ENCODE data around the gene UNC13C.

DNA sequence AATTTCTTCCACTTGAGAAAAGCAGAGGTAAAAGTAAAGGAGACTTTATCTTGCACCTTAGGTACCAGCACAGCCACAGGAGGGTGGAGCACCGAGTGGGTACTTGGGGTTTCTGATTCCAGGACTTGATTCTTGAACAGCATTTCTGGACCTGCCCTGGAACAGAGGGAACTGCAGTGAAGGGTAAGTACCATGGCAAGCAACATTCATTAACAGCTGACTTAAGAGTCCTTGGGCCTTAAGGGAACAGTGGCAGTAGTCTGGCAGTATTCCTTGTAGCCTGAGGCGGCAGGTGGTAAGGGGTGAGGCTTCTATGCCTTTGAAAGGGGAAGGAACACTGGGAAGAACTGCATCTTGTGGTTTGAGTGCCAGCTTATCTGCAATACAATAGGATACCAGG lies 666.6 kb downstream of the UNC13C start:
- no peak for TF ChIP-seq POLR2A (IDR thresholded peaks at IDR 0.05; ENCODE audit: low read depth, low read length)
- TF ChIP-seq POLR2AphosphoS5 (IDR thresholded peaks at IDR 0.05; ENCODE audit: low read depth, low read length): no peak
- no peak for TF ChIP-seq TAF1 (IDR thresholded peaks at IDR 0.05; ENCODE audit: borderline replicate concordance, low read depth, low read length)

All from GM12892 (cell line).